Breast epithelium (tissue), 3 donors: ENCODE data around the gene HSF5.

Source experiments
- POLR2A ChIP-seq: fragments of 450-650 bp; IDR thresholded peaks from one replicate; pipeline ENCODE4 v1.6.1; 2016; ENCODE audit warnings: antibody characterized with exemption, mild to moderate bottlenecking, moderate library complexity
- POLR2AphosphoS5 ChIP-seq, 3 donors: sonication (generic); formaldehyde crosslinking; IDR thresholded peaks; one replicate each; pipeline ENCODE4 v1.6.1; 2017; ENCODE audit warnings: antibody characterized with exemption in 3 of 3
- TF ChIP-seq, protein P1 (sequence below), 3 donors: fragments of 450-650 bp; IDR thresholded peaks; one replicate each; pipeline ENCODE4 v1.5.1; 2016 to 2017; ENCODE audit warnings: antibody characterized with exemption in 3 of 3, mild to moderate bottlenecking in 3 of 3, moderate library complexity in 3 of 3

DNA sequence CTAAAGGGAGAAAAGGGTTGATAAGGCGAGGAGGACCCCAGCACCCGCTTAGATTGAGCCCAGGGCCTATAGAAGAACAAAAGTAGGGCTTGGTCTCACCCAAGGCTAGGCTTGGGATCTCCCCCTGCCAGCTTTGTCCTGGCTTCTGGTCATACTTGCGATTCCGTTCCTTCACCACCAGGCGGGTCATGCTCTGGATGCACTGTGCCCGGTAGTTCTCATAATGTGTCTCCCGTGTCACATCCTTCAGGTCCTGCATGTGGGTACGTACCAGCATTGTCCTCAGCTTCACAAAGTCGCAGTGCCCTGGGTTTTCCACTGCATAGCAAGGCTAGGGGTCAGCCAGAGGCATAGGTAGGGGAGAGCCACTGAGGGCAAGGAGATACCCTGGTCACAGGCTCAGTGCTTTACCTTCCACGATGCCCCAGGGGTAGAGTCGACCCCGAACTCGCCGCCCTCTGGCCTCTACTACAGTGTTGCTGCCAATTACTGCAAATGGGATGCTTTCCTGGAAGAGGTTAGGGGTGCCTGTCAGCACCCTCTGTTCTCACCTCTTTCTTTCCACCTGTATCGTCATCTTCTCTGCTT lies 32.7 kb upstream of the HSF5 start:
- no peak for TF ChIP-seq POLR2AphosphoS5 (IDR thresholded peaks at IDR 0.05)
- TF ChIP-seq, protein P1, sequence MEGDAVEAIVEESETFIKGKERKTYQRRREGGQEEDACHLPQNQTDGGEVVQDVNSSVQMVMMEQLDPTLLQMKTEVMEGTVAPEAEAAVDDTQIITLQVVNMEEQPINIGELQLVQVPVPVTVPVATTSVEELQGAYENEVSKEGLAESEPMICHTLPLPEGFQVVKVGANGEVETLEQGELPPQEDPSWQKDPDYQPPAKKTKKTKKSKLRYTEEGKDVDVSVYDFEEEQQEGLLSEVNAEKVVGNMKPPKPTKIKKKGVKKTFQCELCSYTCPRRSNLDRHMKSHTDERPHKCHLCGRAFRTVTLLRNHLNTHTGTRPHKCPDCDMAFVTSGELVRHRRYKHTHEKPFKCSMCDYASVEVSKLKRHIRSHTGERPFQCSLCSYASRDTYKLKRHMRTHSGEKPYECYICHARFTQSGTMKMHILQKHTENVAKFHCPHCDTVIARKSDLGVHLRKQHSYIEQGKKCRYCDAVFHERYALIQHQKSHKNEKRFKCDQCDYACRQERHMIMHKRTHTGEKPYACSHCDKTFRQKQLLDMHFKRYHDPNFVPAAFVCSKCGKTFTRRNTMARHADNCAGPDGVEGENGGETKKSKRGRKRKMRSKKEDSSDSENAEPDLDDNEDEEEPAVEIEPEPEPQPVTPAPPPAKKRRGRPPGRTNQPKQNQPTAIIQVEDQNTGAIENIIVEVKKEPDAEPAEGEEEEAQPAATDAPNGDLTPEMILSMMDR (IDR thresholded peaks at IDR 0.05) = no peak
- no peak for TF ChIP-seq POLR2A
